GM18951 (cell line): ENCODE measurements around the gene TSC1.

Experiments used
- POLR2A ChIP-seq: IDR thresholded peaks from 4 replicates; pipeline ENCODE4 v1.6.1; 2011; ENCODE audit warnings: mild to moderate bottlenecking; ENCODE audit not compliant: insufficient read length, insufficient read depth; ENCODE audit errors: extremely low read depth
- in situ Hi-C: fragments of 300-500 bp; cut with MboI; formaldehyde crosslinking; loops from one replicate; pipeline ENCODE4 v1.12.0; 2022; ENCODE audit warnings: low sequenced_read_pairs, mixed read lengths, inconsistent platforms; ENCODE audit not compliant: unreplicated experiment

TSC1 gene

DNA sequence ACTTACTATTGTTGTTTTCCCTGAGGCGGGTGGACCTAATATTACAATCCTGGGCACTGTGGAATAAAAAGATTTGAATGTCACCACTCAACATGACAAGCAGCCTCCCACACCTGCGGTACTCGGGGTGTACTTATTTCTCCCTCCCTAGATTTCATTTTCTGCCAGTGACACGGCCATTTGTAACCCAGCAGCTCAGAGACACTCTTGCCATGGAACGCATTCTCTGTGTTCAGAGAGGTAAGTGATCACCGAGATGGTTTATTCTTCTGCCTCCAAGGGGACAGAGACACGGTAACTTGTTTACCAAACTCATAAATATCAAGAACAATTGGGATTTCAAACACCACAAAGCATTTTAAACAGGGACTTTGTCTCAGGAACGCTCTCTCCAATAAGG lies 77.5 kb downstream of the TSC1 start:
- no peak for TF ChIP-seq POLR2A
- in situ Hi-C loops, result no loop called here

DNA sequence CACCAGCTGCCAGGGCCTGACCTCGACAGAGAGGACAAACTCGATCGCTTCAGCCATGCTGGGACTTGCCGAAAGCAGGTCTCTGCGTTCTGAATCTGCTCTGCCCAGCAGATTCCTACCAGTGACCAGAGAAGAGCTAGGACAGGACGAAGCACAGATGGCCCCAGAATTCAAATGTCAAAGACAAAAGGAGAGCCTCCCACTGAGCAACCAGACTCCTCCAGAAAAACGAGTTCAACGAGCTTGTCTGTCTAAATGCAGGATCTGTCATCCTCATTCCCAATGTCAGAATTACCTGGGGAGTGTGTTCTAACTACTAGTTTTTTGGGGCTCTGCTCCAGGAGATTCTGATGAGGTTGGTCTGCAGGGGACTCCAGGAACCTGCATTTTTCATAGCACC lies 79.7 kb downstream of the TSC1 start:
- no peak for TF ChIP-seq POLR2A
- in situ Hi-C loops, result no loop called here

DNA sequence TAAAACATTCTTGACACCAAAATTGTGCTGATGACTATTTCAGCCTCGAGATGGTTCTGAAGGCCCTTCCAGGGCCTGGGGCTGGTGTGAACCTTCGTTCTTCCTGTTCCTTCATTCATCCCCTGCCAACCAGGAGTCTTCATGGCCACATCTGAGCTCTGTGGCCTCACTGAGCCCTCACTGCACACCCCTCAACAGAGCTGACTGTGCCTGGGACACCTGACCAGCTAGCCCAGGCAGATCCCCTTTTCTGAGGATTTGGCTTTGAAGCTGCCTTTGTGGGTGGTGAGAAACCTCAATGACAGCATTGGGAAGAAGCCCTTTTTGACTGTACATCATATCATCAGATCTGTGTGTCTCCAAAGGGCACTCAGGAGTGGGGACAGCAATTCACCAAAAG lies 80.1 kb downstream of the TSC1 start:
- TF ChIP-seq POLR2A, result no peak
- in situ Hi-C loops, result no loop called here

DNA sequence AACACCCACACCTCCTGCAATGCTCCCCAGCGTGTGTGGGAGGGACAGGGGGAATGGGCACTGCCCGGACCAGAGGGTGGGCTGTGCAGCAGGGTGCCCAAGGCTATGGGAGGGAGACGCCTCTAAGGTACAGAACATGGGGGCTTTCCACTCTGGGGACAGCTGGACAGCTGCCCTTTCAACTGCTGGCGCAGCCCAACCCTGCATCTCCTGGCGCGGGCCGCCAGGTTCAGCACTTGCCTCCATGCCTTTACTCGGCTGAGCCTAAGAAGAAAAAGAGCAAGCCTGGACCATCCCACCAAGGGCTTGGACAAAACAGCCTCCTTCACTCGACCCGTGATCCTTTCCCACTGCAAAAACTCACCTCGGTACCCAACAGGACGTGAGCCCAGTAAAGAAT lies 81.3 kb downstream of the TSC1 start:
- no peak for TF ChIP-seq POLR2A
- in situ Hi-C loops, result no loop called here

DNA sequence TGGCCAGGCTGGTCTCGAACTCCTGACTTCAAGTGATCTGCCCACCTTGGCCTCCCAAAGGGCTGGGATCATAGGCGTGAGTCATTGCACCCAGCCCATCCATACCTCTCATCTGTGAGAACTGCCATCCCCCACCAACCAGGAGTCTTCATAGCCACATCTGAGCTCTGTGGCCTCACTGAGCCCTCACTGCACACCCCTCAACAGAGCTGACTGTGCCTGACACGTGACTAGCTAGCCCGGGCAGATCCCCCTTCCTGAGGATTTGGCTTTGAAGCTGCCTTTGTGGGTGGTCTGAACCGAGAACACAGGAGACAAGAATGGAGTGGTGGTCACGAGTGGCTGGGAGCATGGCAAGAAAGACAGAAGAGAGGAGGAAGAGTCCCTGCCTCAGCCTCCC lies 81.9 kb downstream of the TSC1 start:
- in situ Hi-C loops, result no loop called here
- no peak for TF ChIP-seq POLR2A

DNA sequence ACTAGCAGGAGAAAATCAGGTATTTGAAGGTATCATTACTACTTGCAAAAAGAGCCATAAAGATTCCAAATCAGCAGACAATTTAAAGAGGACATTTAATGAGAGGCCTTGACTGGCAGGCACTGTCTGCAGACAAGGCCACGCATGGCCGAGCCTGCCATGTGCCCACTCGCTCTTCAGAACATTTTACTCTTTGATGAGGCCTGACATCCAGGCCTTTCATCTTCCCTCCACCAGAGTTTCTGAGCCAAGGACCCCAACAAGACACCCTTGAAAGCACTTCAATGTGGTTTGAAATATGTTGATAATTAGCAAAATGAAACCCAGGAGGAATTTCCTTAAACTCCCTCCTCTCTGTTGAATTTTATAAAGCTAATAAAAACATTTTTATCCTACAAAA lies 82.8 kb downstream of the TSC1 start:
- in situ Hi-C loops, result no loop called here
- no peak for TF ChIP-seq POLR2A

DNA sequence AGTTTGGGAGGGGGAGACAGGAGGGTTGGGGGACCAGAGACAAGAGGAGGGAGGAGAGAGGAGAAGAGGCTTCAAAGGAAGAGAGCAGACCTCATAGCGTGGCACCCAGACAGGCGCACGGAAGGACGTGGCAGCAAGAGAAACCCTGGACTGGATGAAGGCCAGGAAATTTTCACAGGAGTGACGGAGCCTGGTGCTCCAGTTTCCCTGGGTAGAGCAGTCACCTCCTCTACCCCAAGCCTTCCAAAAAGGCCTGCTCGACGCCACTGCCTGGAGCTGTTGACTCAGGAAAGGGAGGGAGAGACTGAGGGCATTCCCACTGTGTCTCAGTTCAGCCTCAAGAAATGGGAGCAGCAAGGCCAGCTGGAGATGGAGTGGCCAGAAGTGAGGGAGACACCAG lies 85.7 kb downstream of the TSC1 start:
- no peak for TF ChIP-seq POLR2A
- in situ Hi-C loops, result no loop called here

DNA sequence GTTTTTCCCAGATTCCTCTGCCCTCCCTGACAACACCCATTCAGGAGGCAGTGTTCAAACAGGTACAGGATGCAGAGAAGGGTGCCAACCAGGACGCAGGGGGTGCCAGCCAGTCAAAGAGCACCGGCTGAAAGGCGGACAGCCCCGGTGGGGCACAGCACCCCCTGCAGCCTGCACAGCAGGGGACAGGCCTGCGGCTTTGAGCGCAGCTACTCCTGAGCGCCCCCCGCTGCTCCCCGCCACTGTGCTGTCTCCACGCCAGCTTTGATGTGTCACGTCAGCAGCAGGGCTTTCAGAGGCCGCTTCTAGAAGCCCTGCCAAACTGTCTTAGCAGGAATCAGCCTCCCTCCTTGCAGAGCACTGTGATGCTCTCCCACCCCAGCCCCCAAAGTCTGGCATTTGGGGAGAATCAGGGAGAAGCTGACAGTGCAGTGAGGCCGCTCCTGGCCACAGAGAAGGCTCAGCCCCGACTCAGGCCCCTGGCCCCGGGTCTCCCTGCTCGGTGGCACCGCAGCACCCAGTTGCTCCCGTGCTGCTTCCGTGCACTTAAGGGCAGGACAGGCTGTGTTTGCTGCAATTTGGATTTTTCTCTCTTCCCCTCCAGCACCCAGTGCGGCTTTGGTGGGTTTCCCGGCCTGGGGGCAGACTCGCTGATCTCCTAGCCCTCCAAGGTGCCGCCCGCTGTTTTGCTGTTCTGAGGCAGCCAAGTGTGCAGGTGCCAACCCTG lies 86.6 kb downstream of the TSC1 start:
- in situ Hi-C loops, result no loop called here
- TF ChIP-seq POLR2A, result no peak

DNA sequence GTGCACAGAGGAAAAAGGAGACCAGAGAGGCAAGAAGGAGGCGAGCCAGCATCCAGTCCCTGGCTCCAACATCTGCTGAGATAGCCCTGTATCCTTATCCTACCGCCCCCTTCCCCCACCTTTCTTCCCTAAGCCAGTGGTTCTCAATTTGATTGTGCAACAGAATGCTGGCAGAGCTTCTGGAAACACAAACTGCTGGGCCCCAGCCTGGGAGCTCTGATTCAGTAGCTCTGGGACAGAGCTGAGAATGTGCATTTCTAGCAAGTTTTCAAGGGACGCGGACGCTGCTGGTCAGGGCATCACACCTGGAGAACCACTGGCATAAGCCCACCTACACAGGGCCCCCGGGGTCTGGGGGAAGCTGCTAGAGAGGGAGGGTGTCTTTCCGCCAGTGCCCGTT lies 87.4 kb downstream of the TSC1 start:
- TF ChIP-seq POLR2A, result no peak
- in situ Hi-C loops, result no loop called here

DNA sequence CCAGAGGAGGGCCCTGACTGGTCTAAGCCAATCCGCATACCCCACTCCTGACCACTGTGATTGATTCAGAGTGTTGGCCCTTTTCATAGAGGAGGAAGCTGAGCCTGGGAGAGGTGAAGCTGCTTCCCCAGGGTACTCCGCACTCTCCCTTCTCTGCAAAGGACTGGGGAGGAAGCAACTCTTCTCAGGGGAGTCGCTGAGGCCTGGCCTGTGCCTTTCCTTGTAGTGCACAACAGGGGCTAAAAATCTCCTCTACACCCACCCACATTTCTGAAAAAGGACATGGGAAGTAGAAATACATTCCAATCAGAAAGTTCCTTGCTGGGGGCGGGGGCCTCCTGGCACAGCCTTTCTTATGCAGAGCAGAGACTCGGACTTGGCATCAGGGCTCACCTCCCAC lies 88.5 kb downstream of the TSC1 start:
- in situ Hi-C loops, result no loop called here

DNA sequence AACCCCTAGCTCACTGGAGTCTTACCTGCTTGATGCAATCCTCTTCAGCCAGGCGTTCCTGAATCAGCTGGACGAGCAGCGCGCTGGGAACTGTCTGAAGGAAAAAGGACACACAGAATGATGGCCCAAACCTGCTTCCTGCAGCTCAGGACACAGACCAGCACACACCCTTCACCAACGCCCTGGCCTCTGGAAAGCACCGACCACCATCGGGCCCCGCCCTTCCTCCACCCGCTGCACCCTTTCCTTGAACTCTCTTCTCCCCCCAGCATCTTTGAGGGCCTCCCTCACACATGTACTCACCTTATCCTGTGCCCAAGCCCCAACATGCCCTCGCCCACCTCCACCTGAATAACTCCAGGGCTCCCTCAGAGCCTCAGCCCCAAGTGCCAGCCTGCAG lies 89.6 kb downstream of the TSC1 start:
- in situ Hi-C loops, result no loop called here
- TF ChIP-seq POLR2A, result no peak

More for the DNA sequence above, 88.5 kb downstream of the TSC1 start:
- TF ChIP-seq POLR2A, result no peak

DNA sequence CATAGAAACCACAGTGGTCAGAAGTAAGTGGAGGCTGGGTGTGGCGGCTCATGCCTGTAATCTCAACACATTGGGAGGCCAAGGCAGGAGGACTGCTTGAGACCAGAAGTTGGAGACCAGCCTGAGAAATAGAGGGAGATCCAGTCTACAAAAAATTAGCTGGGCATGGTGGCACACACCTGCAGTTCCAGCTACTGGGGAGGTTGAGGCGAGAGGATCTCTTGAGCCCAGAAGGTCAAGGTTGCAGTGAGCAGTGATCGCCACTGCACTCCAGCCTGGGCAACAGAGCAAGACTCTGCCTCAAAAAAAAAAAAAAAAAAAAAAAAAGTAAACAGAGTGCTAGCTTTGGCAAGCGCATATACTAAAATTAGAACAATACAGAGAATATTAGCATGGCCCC lies 90.9 kb downstream of the TSC1 start:
- in situ Hi-C loops, result no loop called here
- no peak for TF ChIP-seq POLR2A

DNA sequence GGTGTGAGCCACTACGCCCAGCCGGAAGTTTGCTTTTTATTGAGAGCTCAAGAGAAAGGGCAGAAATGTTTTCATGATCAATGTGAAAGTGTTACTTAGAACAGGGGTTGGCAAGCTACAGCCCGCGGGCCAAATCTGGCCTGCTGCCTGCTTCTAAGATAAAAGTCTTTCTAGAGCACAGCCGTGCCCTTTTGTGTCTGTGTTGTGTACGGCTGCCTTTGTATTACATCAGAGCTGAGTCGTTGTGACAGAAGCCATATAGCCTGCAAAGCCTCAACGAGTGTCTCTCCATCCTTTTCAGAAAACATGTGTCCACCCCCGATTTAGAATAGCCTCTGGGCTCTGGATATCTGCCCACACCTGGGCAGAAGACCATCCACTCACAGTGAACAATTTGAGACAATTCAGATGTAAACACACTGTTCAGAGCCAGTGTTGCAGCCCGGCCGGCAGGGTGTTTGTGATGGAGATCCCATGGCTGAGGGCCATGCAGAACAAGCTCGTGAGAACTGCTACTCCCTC lies 95.2 kb downstream of the TSC1 start:
- in situ Hi-C loops, result no loop called here
- TF ChIP-seq POLR2A, result no peak

DNA sequence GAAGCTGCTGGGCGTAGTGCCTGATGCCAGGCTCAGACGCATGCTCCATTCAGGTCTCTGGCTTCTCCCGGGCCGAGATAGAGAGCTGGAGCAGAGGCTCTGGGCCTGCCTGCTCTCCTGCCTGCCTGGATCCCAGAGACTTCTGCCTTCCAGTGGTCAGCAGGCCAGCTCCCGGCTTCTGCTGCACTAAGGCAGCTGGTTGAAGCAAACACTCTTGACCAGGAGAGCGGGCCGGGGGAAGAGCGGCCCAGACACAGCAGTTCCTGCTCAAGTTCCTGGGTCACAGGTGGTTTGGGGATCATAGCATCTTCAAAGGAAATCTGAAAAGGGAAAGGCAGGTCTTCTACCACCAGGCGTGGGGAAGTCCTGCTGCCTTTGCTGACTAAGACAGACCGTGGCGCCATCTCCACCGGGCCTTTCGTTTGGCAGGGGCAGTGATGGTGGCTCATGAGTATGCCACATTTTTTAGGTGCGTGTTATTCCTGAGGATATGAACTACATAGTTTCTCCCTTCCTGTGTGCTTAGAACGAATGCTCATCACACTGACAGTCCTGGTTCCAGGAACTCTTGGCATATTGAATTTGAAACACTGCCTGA lies 97.4 kb downstream of the TSC1 start:
- no peak for TF ChIP-seq POLR2A
- in situ Hi-C loops, result no loop called here
